Activated T-cell treated with anti-CD3 and anti-CD28 coated beads, Interleukin-2, amount 50 U/mL, for 72 hours (primary cell): ENCODE results near the gene KY. TPM values are rescaled to one million over a fixed set of nuclear protein-coding genes. Genes with fewer than 3 reads are reported as not detected.

ENCODE experiments used
- ATAC-seq, 2 donors: fragments of 150-1000 bp; cut with Tn5 transposase; replicated peaks in 1 of 2; 2 replicates each; pipeline ENCODE4 v1.10.0; 2021; ENCODE audit warnings: moderate library complexity in 2 of 2, mild to moderate bottlenecking in 1 of 2
- DNase-seq, 2 donors: peaks; one replicate each; pipeline ENCODE4 v3.0.0; 2021 to 2022; ENCODE audit warnings: mixed read lengths in 1 of 2
- H3K27ac Mint-ChIP-seq: one replicate; pipeline ENCODE4 v1.8.0; 2022; ENCODE audit warnings: mild to moderate bottlenecking, moderate library complexity, mixed read lengths
- H3K27me3 Mint-ChIP-seq: one replicate; pipeline ENCODE4 v1.8.0; 2022; ENCODE audit warnings: low read depth, mixed read lengths
- H3K36me3 Mint-ChIP-seq, 2 donors: one replicate each; pipeline ENCODE4 v1.8.0; 2022; ENCODE audit warnings: mixed read lengths in 2 of 2, mild to moderate bottlenecking in 1 of 2; ENCODE audit not compliant: insufficient read depth in 2 of 2
- H3K4me1 Mint-ChIP-seq: one replicate; pipeline ENCODE4 v1.8.0; 2022; ENCODE audit warnings: low read depth, mixed read lengths
- H3K4me3 Mint-ChIP-seq, 2 donors: one replicate each; pipeline ENCODE4 v1.8.0; 2022; ENCODE audit warnings: mild to moderate bottlenecking in 2 of 2, mixed read lengths in 2 of 2, moderate library complexity in 2 of 2
- H3K9me3 Mint-ChIP-seq, 2 donors: one replicate each; pipeline ENCODE4 v1.8.0; 2022; ENCODE audit warnings: mixed read lengths in 2 of 2
- total RNA-seq, 2 donors: library from RNA; stranded (reverse); gene quantifications; one replicate each; pipeline ENCODE4 v1.2.3, GENCODE V29; 2022

KY gene
- total RNA-seq, 2 donors from 2014 or later: not detected

GRCh38 chr3:134682196-134682880, 31.5 kb upstream of the KY start:
- no peak overlapping the region for H3K27ac Mint-ChIP-seq
- peaks cover 20% of the 10 kb centered on the region for H3K27me3 Mint-ChIP-seq
- H3K9me3 Mint-ChIP-seq: no peaks in the 10 kb centered on the region
- DNase-seq (no peak), ATAC-seq (no peak)
- H3K4me1 Mint-ChIP-seq: no peaks in the 10 kb centered on the region
- no peak overlapping the region for H3K4me3 Mint-ChIP-seq
- peaks cover 0 to 2% of the 10 kb centered on the region in 2 donors for H3K36me3 Mint-ChIP-seq

- Mint-ChIP-seq H3K9me3 (peaks cover 0 to 2% of the 10 kb centered on the region in 2 donors), H3K27ac (no peak overlapping the region), H3K4me3 (no peak overlapping the region), H3K36me3 (peaks cover 0 to 4% of the 10 kb centered on the region in 2 donors), H3K27me3 (peaks cover 20% of the 10 kb centered on the region), H3K4me1 (no peaks in the 10 kb centered on the region)
- DNase-seq (no peak), ATAC-seq (no peak)
These were observed 30.7 kb upstream of the KY start for GRCh38 chr3:134681522-134681900.

GRCh38 chr3:134680796-134681521, 30.1 kb upstream of the KY start:
- DNase-seq: no peak
- Mint-ChIP-seq H3K9me3 (peaks cover 0 to 2% of the 10 kb centered on the region in 2 donors), H3K4me1 (no peaks in the 10 kb centered on the region), H3K27me3 (peaks cover 20% of the 10 kb centered on the region), H3K27ac (no peak overlapping the region), H3K36me3 (peaks cover 0 to 4% of the 10 kb centered on the region in 2 donors), H3K4me3 (no peak overlapping the region)
- ATAC-seq: no peak

GRCh38 chr3:134677987-134678308, 27.1 kb upstream of the KY start:
- H3K27me3 Mint-ChIP-seq: peaks cover 26% of the 10 kb centered on the region
- DNase-seq (no peak), ATAC-seq (no peak)
- no peak overlapping the region for H3K27ac Mint-ChIP-seq
- no peak overlapping the region for H3K4me3 Mint-ChIP-seq
- H3K4me1 Mint-ChIP-seq: no peaks in the 10 kb centered on the region
- H3K9me3 Mint-ChIP-seq: peaks cover 6 to 14% of the 10 kb centered on the region in 2 donors
- H3K36me3 Mint-ChIP-seq: peaks cover 4 to 13% of the 10 kb centered on the region in 2 donors

GRCh38 chr3:134677196-134677986, 26.6 kb upstream of the KY start:
- ATAC-seq (peak in 1 of 2 donors; percentile 38), DNase-seq (peak; percentile 2 to 12)
- Mint-ChIP-seq H3K27me3 (peaks cover 26% of the 10 kb centered on the region), H3K36me3 (peaks cover 4 to 14% of the 10 kb centered on the region in 2 donors), H3K4me3 (no peak overlapping the region), H3K4me1 (no peaks in the 10 kb centered on the region), H3K9me3 (peaks cover 10 to 18% of the 10 kb centered on the region in 2 donors), H3K27ac (no peak overlapping the region)

GRCh38 chr3:134675726-134676256, 25.0 kb upstream of the KY start:
- ATAC-seq (no peak), DNase-seq (no peak)
- H3K27me3 Mint-ChIP-seq: peaks cover 15% of the 10 kb centered on the region
- H3K27ac Mint-ChIP-seq: no peak overlapping the region
- peaks cover 10 to 18% of the 10 kb centered on the region in 2 donors for H3K9me3 Mint-ChIP-seq
- H3K4me1 Mint-ChIP-seq: no peaks in the 10 kb centered on the region
- peaks cover 4 to 14% of the 10 kb centered on the region in 2 donors for H3K36me3 Mint-ChIP-seq
- no peak overlapping the region for H3K4me3 Mint-ChIP-seq

- H3K4me1 Mint-ChIP-seq: no peaks in the 10 kb centered on the region
- no peak overlapping the region for H3K27ac Mint-ChIP-seq
- no peak overlapping the region for H3K4me3 Mint-ChIP-seq
- H3K27me3 Mint-ChIP-seq: peaks cover 6% of the 10 kb centered on the region
- ATAC-seq: no peak
- DNase-seq: no peak
- H3K9me3 Mint-ChIP-seq: peaks cover 10 to 18% of the 10 kb centered on the region in 2 donors
- peaks cover 4 to 14% of the 10 kb centered on the region in 2 donors for H3K36me3 Mint-ChIP-seq
These were observed 21.7 kb upstream of the KY start for GRCh38 chr3:134672571-134672970.

GRCh38 chr3:134667956-134668355, 17.1 kb upstream of the KY start:
- Mint-ChIP-seq H3K4me3 (no peak overlapping the region), H3K36me3 (peaks cover 0 to under 1% of the 10 kb centered on the region in 2 donors), H3K27me3 (no peaks in the 10 kb centered on the region), H3K4me1 (no peaks in the 10 kb centered on the region), H3K27ac (no peak overlapping the region), H3K9me3 (peaks cover 4% of the 10 kb centered on the region in 2 donors)
- DNase-seq: no peak
- ATAC-seq: no peak

GRCh38 chr3:134667406-134667805, 16.6 kb upstream of the KY start:
- DNase-seq (no peak), ATAC-seq (no peak)
- Mint-ChIP-seq H3K9me3 (no peaks in the 10 kb centered on the region), H3K36me3 (no peaks in the 10 kb centered on the region), H3K27me3 (no peaks in the 10 kb centered on the region), H3K4me3 (no peak overlapping the region), H3K4me1 (no peaks in the 10 kb centered on the region), H3K27ac (no peak overlapping the region)

- no peak for ATAC-seq
- no peaks in the 10 kb centered on the region for H3K9me3 Mint-ChIP-seq
- no peaks in the 10 kb centered on the region for H3K27me3 Mint-ChIP-seq
- DNase-seq: no peak
- H3K4me3 Mint-ChIP-seq: no peak overlapping the region
- no peak overlapping the region for H3K27ac Mint-ChIP-seq
- no peaks in the 10 kb centered on the region for H3K4me1 Mint-ChIP-seq
- no peaks in the 10 kb centered on the region for H3K36me3 Mint-ChIP-seq
These were observed 16.1 kb upstream of the KY start for GRCh38 chr3:134666885-134667284.

GRCh38 chr3:134666466-134666865, 15.6 kb upstream of the KY start:
- H3K27me3 Mint-ChIP-seq: no peaks in the 10 kb centered on the region

GRCh38 chr3:134666052-134666451, 15.2 kb upstream of the KY start:
- Mint-ChIP-seq H3K9me3 (peaks cover 0 to 3% of the 10 kb centered on the region in 2 donors), H3K36me3 (no peaks in the 10 kb centered on the region), H3K4me3 (no peak overlapping the region), H3K27me3 (no peaks in the 10 kb centered on the region), H3K4me1 (no peaks in the 10 kb centered on the region), H3K27ac (no peak overlapping the region)
- no peak for ATAC-seq
- DNase-seq: no peak

More at GRCh38 chr3:134666466-134666865, 15.6 kb upstream of the KY start:
- Mint-ChIP-seq H3K9me3 (peaks cover 0 to 1% of the 10 kb centered on the region in 2 donors), H3K36me3 (no peaks in the 10 kb centered on the region), H3K27ac (no peak overlapping the region), H3K4me1 (no peaks in the 10 kb centered on the region), H3K4me3 (no peak overlapping the region)
- ATAC-seq (no peak), DNase-seq (no peak)

GRCh38 chr3:134665243-134665642, 14.4 kb upstream of the KY start:
- no peaks in the 10 kb centered on the region for H3K4me1 Mint-ChIP-seq
- DNase-seq: no peak

More at GRCh38 chr3:134665243-134665642, 14.4 kb upstream of the KY start:
- Mint-ChIP-seq H3K27me3 (no peaks in the 10 kb centered on the region), H3K4me3 (no peak overlapping the region), H3K36me3 (no peaks in the 10 kb centered on the region), H3K9me3 (peaks cover 0 to 3% of the 10 kb centered on the region in 2 donors), H3K27ac (no peak overlapping the region)
- no peak for ATAC-seq
